ENCODE data around the gene SEMA4D.

Gene SEMA4D

GRCh38 chr9:89532478-89532877, 34.6 kb upstream of the SEMA4D start:
- H3K4me1 Mint-ChIP-seq, result peaks cover 19% of the 10 kb centered on the region
- no peaks in the 10 kb centered on the region for H3K36me3 Mint-ChIP-seq (ENCODE audit: low read depth)
- H3K4me3 Mint-ChIP-seq, result no peak overlapping the region
- H3K27ac Mint-ChIP-seq, result peak overlapping the region in 1 of 3 experiments; percentile 18
- TF ChIP-seq CTCF (IDR thresholded peaks at IDR 0.05; ENCODE audit: unreplicated experiment in 3 of 3), result no peak
- peaks cover 5% of the 10 kb centered on the region for H3K27me3 Mint-ChIP-seq (ENCODE audit: low read depth)
- peaks cover 11% of the 10 kb centered on the region for H3K9me3 Mint-ChIP-seq

GRCh38 chr9:89531766-89532165, 33.9 kb upstream of the SEMA4D start:
- H3K4me1 Mint-ChIP-seq, result peaks cover 19% of the 10 kb centered on the region
- no peak overlapping the region for H3K27ac Mint-ChIP-seq
- H3K36me3 Mint-ChIP-seq (ENCODE audit: low read depth), result no peaks in the 10 kb centered on the region
- peaks cover 4% of the 10 kb centered on the region for H3K27me3 Mint-ChIP-seq (ENCODE audit: low read depth)
- no peak for TF ChIP-seq CTCF (IDR thresholded peaks at IDR 0.05; ENCODE audit: unreplicated experiment in 3 of 3)
- H3K4me3 Mint-ChIP-seq, result no peak overlapping the region
- H3K9me3 Mint-ChIP-seq, result peaks cover 14% of the 10 kb centered on the region

GRCh38 chr9:89530726-89531125, 32.8 kb upstream of the SEMA4D start:
- Mint-ChIP-seq H3K4me3 (no peak overlapping the region), H3K27me3 (ENCODE audit: low read depth) (peaks cover 6% of the 10 kb centered on the region), H3K27ac (no peak overlapping the region), H3K4me1 (peaks cover 19% of the 10 kb centered on the region), H3K36me3 (ENCODE audit: low read depth) (no peaks in the 10 kb centered on the region), H3K9me3 (peaks cover 14% of the 10 kb centered on the region)
- TF ChIP-seq CTCF (IDR thresholded peaks at IDR 0.05; ENCODE audit: unreplicated experiment in 3 of 3), result no peak

- Mint-ChIP-seq H3K27me3 (ENCODE audit: low read depth) (peaks cover 8% of the 10 kb centered on the region), H3K27ac (no peak overlapping the region), H3K9me3 (peaks cover 14% of the 10 kb centered on the region), H3K4me1 (peaks cover 17% of the 10 kb centered on the region), H3K4me3 (no peak overlapping the region), H3K36me3 (ENCODE audit: low read depth) (no peaks in the 10 kb centered on the region)
- no peak for TF ChIP-seq CTCF (IDR thresholded peaks at IDR 0.05; ENCODE audit: unreplicated experiment in 3 of 3)
These were observed 31.5 kb upstream of the SEMA4D start for GRCh38 chr9:89529243-89530035.

- Mint-ChIP-seq H3K4me3 (no peak overlapping the region), H3K27ac (no peak overlapping the region), H3K9me3 (peaks cover 14% of the 10 kb centered on the region), H3K36me3 (ENCODE audit: low read depth) (no peaks in the 10 kb centered on the region), H3K4me1 (peaks cover 10% of the 10 kb centered on the region), H3K27me3 (ENCODE audit: low read depth) (peaks cover 6% of the 10 kb centered on the region)
- TF ChIP-seq CTCF (IDR thresholded peaks at IDR 0.05; ENCODE audit: unreplicated experiment in 3 of 3), result no peak
These were observed 30.6 kb upstream of the SEMA4D start for GRCh38 chr9:89528540-89528939.

- no peak overlapping the region for H3K27ac Mint-ChIP-seq
- no peak overlapping the region for H3K4me3 Mint-ChIP-seq
- H3K9me3 Mint-ChIP-seq, result peaks cover 14% of the 10 kb centered on the region
- peaks cover 7% of the 10 kb centered on the region for H3K4me1 Mint-ChIP-seq
- H3K27me3 Mint-ChIP-seq (ENCODE audit: low read depth), result peaks cover 5% of the 10 kb centered on the region
- no peak for TF ChIP-seq CTCF (IDR thresholded peaks at IDR 0.05; ENCODE audit: unreplicated experiment in 3 of 3)
- H3K36me3 Mint-ChIP-seq (ENCODE audit: low read depth), result no peaks in the 10 kb centered on the region
These were observed 30.2 kb upstream of the SEMA4D start for GRCh38 chr9:89528131-89528530.
